Activated naive CD8-positive, alpha-beta T cell treated with anti-CD3 and anti-CD28 coated beads for 36 hours (primary cell): ENCODE data around the gene CLEC2D. TPM values are rescaled to one million over a fixed set of nuclear protein-coding genes. Genes with fewer than 3 reads are reported as not detected.
"Not testable (repeated sequence)": the region's sequence is repeated elsewhere in the genome, so short reads cannot be mapped to it uniquely, and the experiment has no call there.

Source experiments
- DNase-seq: peaks from one replicate; pipeline ENCODE4 v3.0.0; 2021
- H3K27ac Mint-ChIP-seq: one replicate; pipeline ENCODE4 v1.8.0; 2022; ENCODE audit warnings: mild to moderate bottlenecking, moderate library complexity, mixed read lengths
- H3K27me3 Mint-ChIP-seq: one replicate; pipeline ENCODE4 v1.8.0; 2022; ENCODE audit warnings: mild to moderate bottlenecking, mixed read lengths
- H3K36me3 Mint-ChIP-seq: one replicate; pipeline ENCODE4 v1.8.0; 2021; ENCODE audit warnings: mild to moderate bottlenecking, mixed read lengths
- H3K4me1 Mint-ChIP-seq: one replicate; pipeline ENCODE4 v1.8.0; 2021; ENCODE audit warnings: mixed read lengths
- H3K4me3 Mint-ChIP-seq: one replicate; pipeline ENCODE4 v1.8.0; 2022; ENCODE audit warnings: mild to moderate bottlenecking, moderate library complexity, mixed read lengths
- H3K9me3 Mint-ChIP-seq: one replicate; pipeline ENCODE4 v1.8.0; 2022; ENCODE audit warnings: mixed read lengths
- total RNA-seq, 2 experiments: library from RNA; stranded (reverse); gene quantifications; one replicate each; pipeline ENCODE4 v1.2.3, GENCODE V29; 2021

CLEC2D gene, protein sequence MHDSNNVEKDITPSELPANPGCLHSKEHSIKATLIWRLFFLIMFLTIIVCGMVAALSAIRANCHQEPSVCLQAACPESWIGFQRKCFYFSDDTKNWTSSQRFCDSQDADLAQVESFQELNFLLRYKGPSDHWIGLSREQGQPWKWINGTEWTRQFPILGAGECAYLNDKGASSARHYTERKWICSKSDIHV
- 100 to 1,000 TPM; 270 to 290 TPM for total RNA-seq

GRCh38 chr12:9669534-9669933, at the start of gene CLEC2D:
CLEC2D (plus strand) TSS chr12:9669713; CDS start chr12:9669735, 22 bp downstream.
- Mint-ChIP-seq H3K27me3 (peaks cover 21% of the 10 kb centered on the region), H3K36me3 (peaks cover 85% of the 10 kb centered on the region), H3K27ac (peak within 1 kb of the TSS; percentile 100), H3K9me3 (peaks cover 10% of the 10 kb centered on the region), H3K4me1 (peaks cover 61% of the 10 kb centered on the region), H3K4me3 (peak within 1 kb of the TSS; percentile 96)
- DNase-seq, result peak; percentile 59

GRCh38 chr12:9625019-9625418, 44.5 kb upstream of the CLEC2D start:
- Mint-ChIP-seq H3K4me3 (no peak overlapping the region), H3K36me3 (peaks cover 21% of the 10 kb centered on the region), H3K4me1 (peaks cover 9% of the 10 kb centered on the region), H3K27ac (no peak overlapping the region), H3K9me3 (peaks cover 9% of the 10 kb centered on the region), H3K27me3 (no peaks in the 10 kb centered on the region)
- no peak for DNase-seq

DNA sequence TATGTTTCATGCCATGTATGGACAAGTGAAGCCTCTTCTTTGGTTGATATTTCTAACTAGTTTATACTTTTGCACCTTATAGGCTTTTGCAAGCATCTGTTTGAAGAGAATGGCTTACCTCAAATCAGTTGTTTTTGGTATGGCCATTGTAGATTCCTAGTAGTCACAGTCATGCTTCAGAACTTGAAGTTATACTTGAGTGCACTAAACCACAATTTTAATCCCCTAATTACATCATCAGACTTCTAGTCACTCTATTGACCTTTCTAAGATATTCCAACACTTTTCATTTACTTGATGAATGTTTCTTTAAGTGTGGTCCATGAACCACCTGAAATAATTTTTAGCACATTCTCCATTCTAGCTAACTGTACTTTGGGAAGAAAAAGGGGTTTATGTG, 43.2 kb upstream of the CLEC2D start:
- no peak for DNase-seq
- Mint-ChIP-seq H3K4me3 (no peak overlapping the region), H3K27ac (no peak overlapping the region), H3K9me3 (peaks cover 9% of the 10 kb centered on the region), H3K36me3 (peaks cover 21% of the 10 kb centered on the region), H3K4me1 (peaks cover 13% of the 10 kb centered on the region), H3K27me3 (no peaks in the 10 kb centered on the region)

DNA sequence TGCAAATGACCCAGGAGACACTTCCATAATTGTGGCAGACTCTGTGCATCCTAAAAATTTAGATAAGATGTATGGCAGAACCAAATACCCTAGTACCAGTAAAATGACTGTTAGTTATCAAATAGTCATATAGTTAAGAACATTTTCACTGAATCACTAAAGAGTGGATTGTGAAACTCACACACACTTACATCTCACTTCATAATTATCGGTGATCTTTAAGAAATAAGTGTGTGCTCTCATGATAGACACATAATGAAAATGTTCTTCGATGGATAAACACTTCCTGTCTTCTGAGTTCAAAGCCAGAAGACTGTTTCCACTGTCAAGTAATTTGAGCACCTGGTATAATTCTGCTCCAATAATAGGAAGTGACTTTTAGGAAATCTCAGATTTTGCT, 42.7 kb upstream of the CLEC2D start:
- Mint-ChIP-seq H3K36me3 (peaks cover 21% of the 10 kb centered on the region), H3K4me3 (no peak overlapping the region)
- no peak for DNase-seq

GRCh38 chr12:9632766-9633165, 36.7 kb upstream of the CLEC2D start:
- no peak for DNase-seq
- Mint-ChIP-seq H3K4me1 (peaks cover 40% of the 10 kb centered on the region), H3K36me3 (peaks cover 25% of the 10 kb centered on the region), H3K27ac (no peak overlapping the region), H3K9me3 (peaks cover 9% of the 10 kb centered on the region), H3K27me3 (no peaks in the 10 kb centered on the region), H3K4me3 (no peak overlapping the region)

More for the DNA sequence above, 42.7 kb upstream of the CLEC2D start:
- Mint-ChIP-seq H3K27ac (no peak overlapping the region), H3K9me3 (peaks cover 7% of the 10 kb centered on the region), H3K4me1 (peaks cover 13% of the 10 kb centered on the region), H3K27me3 (no peaks in the 10 kb centered on the region)

GRCh38 chr12:9634177-9634803, 35.2 kb upstream of the CLEC2D start:
- peak overlapping the region; percentile 88 for H3K27ac Mint-ChIP-seq
- peak overlapping the region; percentile 60 for H3K4me3 Mint-ChIP-seq
- H3K9me3 Mint-ChIP-seq, result peaks cover 10% of the 10 kb centered on the region
- DNase-seq, result peak; percentile 61
- H3K27me3 Mint-ChIP-seq, result no peaks in the 10 kb centered on the region
- peaks cover 36% of the 10 kb centered on the region for H3K36me3 Mint-ChIP-seq
- peaks cover 46% of the 10 kb centered on the region for H3K4me1 Mint-ChIP-seq

GRCh38 chr12:9634969-9635754, 34.4 kb upstream of the CLEC2D start:
- peaks cover 46% of the 10 kb centered on the region for H3K4me1 Mint-ChIP-seq
- peaks cover 13% of the 10 kb centered on the region for H3K9me3 Mint-ChIP-seq
- no peak for DNase-seq
- peak overlapping the region; percentile 22 for H3K4me3 Mint-ChIP-seq
- peak overlapping the region; percentile 69 for H3K27ac Mint-ChIP-seq
- no peaks in the 10 kb centered on the region for H3K27me3 Mint-ChIP-seq
- peaks cover 38% of the 10 kb centered on the region for H3K36me3 Mint-ChIP-seq

GRCh38 chr12:9636150-9636850, 33.2 kb upstream of the CLEC2D start:
- no peak for DNase-seq
- Mint-ChIP-seq H3K9me3 (peaks cover 17% of the 10 kb centered on the region), H3K36me3 (peaks cover 48% of the 10 kb centered on the region), H3K27me3 (no peaks in the 10 kb centered on the region), H3K4me3 (no peak overlapping the region), H3K27ac (peak overlapping the region; percentile 18), H3K4me1 (peaks cover 43% of the 10 kb centered on the region)

GRCh38 chr12:9636851-9637206, 32.7 kb upstream of the CLEC2D start:
- Mint-ChIP-seq H3K4me3 (no peak overlapping the region), H3K27me3 (no peaks in the 10 kb centered on the region), H3K4me1 (peaks cover 43% of the 10 kb centered on the region), H3K27ac (peak overlapping the region; percentile 18), H3K9me3 (peaks cover 21% of the 10 kb centered on the region), H3K36me3 (peaks cover 52% of the 10 kb centered on the region)
- no peak for DNase-seq

GRCh38 chr12:9640024-9640423, 29.5 kb upstream of the CLEC2D start:
- peaks cover 32% of the 10 kb centered on the region for H3K9me3 Mint-ChIP-seq
- H3K36me3 Mint-ChIP-seq, result peaks cover 67% of the 10 kb centered on the region
- H3K4me3 Mint-ChIP-seq, result no peak overlapping the region
- no peak overlapping the region for H3K27ac Mint-ChIP-seq
- no peaks in the 10 kb centered on the region for H3K27me3 Mint-ChIP-seq
- DNase-seq, result no peak
- peaks cover 54% of the 10 kb centered on the region for H3K4me1 Mint-ChIP-seq

- Mint-ChIP-seq H3K27me3 (no peaks in the 10 kb centered on the region), H3K27ac (peak overlapping the region; percentile 84), H3K36me3 (peaks cover 61% of the 10 kb centered on the region), H3K4me1 (peaks cover 54% of the 10 kb centered on the region), H3K9me3 (peaks cover 32% of the 10 kb centered on the region), H3K4me3 (peak overlapping the region; percentile 62)
- DNase-seq, result no peak
These were observed 26.8 kb upstream of the CLEC2D start for GRCh38 chr12:9642606-9643265.

GRCh38 chr12:9643266-9643660, 26.2 kb upstream of the CLEC2D start:
- peaks cover 50% of the 10 kb centered on the region for H3K4me1 Mint-ChIP-seq
- DNase-seq, result no peak
- peak overlapping the region; percentile 84 for H3K27ac Mint-ChIP-seq
- peaks cover 56% of the 10 kb centered on the region for H3K36me3 Mint-ChIP-seq
- H3K4me3 Mint-ChIP-seq, result peak overlapping the region; percentile 62
- peaks cover 32% of the 10 kb centered on the region for H3K9me3 Mint-ChIP-seq
- H3K27me3 Mint-ChIP-seq, result no peaks in the 10 kb centered on the region

DNA sequence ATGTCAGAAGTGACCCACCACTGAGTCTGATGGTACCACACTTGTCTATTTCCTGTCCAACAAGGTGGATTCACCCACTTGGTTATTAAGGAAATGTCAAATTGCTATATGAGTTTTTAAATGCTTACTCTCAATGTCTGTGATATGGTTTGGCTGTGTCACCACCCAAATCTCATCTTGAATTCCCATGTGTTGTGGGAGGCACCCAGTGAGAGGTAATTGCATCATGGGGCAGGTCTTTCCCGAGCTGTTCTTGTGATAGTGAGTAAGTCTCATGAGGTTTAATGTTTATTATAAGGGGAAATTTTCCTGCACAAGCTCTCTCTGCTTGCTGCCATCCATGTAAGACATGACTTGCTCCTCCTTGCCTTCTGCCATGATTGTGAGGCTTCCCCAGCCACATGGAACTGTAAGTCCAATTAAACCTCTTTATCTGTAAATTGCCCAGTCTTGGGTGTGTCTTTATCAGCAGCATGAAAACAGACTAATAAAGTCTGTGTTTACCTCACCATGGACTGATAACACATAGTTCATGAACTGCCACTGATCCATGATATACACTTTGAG, 24.4 kb upstream of the CLEC2D start:
- Mint-ChIP-seq H3K9me3 (peaks cover 27% of the 10 kb centered on the region), H3K4me3 (peak overlapping the region; percentile 48), H3K4me1 (peaks cover 50% of the 10 kb centered on the region), H3K36me3 (peaks cover 64% of the 10 kb centered on the region), H3K27ac (peak overlapping the region; percentile 85)
- DNase-seq, H3K27me3 Mint-ChIP-seq: not testable (repeated sequence)
